GM12874 (cell line): ENCODE data around the gene PIEZO2.

Source experiments
- TF ChIP-seq, protein P1 (sequence below): IDR thresholded peaks from 2 replicates; pipeline ENCODE4 v1.5.1; 2011; ENCODE audit warnings: low read depth, mild to moderate bottlenecking, control low read depth, low read length, moderate library complexity; ENCODE audit not compliant: insufficient read depth

PIEZO2 gene

DNA sequence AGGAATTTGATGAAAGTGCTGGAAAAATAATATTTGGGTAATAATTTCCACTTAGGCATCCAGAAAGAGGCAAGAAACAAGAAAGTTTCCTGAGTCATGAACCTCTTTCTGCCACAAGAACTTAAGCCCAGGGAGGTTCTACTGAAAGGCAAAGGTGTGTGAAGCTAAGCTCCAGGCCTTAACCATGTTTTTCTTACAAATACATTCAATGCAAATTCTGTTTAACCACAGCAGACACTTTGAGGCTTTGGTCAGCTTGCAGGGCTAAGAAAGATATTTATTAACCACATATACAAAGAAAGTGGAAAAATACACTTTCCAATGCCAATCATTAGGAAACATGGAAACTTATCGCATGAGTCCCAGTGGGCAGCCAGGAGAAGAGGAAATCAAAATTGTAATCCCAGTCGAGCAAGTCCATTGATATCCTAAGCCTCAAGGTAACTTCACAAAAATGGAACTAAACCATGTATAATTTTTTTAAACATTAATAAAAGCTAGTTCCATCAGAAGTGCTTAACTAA, 68.3 kb downstream of the PIEZO2 start:
- TF ChIP-seq, protein P1, sequence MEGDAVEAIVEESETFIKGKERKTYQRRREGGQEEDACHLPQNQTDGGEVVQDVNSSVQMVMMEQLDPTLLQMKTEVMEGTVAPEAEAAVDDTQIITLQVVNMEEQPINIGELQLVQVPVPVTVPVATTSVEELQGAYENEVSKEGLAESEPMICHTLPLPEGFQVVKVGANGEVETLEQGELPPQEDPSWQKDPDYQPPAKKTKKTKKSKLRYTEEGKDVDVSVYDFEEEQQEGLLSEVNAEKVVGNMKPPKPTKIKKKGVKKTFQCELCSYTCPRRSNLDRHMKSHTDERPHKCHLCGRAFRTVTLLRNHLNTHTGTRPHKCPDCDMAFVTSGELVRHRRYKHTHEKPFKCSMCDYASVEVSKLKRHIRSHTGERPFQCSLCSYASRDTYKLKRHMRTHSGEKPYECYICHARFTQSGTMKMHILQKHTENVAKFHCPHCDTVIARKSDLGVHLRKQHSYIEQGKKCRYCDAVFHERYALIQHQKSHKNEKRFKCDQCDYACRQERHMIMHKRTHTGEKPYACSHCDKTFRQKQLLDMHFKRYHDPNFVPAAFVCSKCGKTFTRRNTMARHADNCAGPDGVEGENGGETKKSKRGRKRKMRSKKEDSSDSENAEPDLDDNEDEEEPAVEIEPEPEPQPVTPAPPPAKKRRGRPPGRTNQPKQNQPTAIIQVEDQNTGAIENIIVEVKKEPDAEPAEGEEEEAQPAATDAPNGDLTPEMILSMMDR: no peak

DNA sequence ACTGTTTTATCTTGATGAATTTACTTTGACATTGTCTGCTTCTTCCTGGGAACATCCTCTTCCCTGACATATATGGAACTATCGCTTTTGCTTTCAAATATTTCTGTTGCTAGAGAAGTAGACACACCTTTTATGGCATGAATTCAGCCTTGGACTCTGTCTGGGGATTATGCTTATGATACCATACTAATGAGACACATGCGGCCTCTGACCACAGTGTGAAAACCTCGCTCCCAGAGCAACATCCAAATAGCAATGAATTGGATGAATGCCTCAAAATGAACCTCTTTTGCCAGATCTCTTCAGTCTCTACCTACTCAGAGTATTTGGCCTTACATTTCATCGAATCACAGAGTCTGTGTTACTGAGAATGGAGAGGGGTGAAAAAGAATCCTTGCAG, 70.9 kb downstream of the PIEZO2 start:
- TF ChIP-seq, protein P1: no peak

DNA sequence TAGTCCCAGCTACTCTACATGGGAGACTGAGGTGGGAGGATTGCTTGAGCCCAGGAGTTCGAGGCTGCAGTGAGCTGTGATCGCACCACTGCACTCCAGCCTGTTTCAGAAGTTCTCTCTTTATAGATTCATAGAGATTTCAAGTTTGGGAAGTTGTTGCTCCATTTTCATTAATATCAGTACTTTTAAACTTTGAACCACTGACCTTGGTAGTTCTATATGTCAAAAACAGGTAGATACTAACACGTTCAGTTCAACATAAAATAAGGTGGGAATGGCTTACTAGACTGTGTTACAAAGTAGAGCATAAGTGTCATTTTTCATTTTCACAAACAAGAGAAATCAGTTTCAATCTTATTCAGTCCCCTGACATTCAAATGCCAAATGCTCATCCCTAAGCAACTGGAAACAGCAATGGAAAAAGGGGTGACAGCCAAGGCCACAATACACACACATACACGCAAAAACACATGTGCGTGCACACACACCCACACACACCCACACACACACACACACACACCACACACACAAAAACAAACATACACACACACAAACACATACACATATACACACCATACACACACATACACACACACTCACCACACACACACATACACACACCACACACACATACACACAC, 71.7 kb downstream of the PIEZO2 start:
- TF ChIP-seq, protein P1: no peak

DNA sequence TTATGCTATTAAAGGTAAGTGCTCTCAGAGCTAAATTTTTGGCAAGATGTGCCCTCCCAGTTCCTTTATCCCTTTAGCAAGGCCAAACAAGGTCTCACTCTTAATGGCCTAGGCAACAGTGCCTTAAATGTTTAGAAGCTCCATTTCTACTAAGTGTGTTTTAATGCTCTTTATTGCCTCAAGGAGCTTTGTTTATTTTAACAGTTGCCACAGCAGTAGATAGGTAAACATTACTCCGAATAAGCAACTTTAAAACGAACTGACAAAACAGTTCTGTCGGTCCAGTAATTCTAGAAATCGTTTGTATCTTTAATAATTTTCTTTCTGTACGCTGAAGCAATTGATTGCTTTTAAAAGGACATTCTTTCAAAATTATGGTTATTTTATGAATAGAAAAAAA, 74.5 kb downstream of the PIEZO2 start:
- TF ChIP-seq, protein P1: no peak

DNA sequence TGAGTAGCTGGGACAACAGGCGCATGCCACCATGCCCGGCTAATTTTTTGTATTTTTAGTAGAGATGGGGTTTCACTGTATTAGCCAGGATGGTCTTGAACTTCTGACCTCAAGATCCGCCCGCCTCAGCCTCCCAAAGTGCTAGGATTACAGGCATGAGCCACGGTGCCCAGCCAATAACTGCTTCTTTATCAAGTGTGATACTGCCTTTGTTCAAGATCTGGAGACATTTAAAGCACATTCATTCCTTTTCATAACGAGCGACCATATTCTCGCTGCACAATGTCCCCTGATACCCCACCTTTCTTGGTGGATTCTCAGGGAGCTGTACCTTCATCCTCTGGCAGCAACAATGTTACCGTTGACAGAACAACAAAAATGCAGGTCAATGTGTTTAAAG, 75.4 kb downstream of the PIEZO2 start:
- TF ChIP-seq, protein P1: no peak

DNA sequence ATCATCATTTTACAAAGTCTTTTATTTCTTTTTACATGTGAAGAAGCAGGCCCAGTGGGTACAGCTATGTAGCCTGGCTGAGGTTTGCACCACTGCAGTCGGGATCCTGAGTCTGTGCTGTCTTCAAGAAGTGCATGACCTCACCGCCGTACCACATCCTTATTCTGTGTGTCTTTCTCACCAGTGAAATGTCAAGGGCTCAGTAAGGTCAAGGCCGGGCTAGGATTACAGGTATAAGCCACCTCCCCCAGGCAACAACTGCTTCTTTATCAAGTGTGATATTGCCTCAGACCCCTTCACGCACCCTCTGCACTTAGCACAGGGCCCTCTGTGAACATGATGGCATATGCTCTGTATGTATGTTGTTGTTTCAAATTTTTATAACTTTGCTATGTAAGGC, 76.7 kb downstream of the PIEZO2 start:
- TF ChIP-seq, protein P1: no peak

DNA sequence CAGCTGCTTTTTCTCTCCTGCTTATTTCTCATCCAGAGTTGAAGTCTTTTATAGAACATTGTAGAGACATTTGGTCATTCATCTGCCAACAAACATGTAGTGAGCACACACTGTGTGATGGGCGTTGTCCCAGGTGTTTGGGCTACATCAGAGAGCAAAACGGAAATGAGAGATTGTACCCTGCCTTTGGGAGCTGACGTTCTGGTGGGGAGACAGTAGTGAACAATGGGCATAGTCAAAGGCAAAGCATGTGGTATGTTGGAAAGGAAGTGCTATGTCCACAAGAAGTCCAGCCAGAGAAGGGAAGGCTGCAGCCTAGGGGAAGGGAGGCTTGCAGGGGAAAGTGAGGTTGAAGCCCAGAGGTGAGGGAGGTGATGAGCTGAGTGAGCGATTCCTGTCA, 78.1 kb downstream of the PIEZO2 start:
- TF ChIP-seq, protein P1: no peak
